Lower lobe of right lung (tissue), 2 donors: ENCODE measurements around the gene CALN1. TPM values are rescaled to one million over a fixed set of nuclear protein-coding genes. Genes with fewer than 3 reads are reported as not detected.

Experiments used
- ATAC-seq, 2 donors: fragments of 200-7000 bp; cut with Tn5 transposase; one replicate each; pipeline ENCODE4 v1.9.1; 2020 to 2022; ENCODE audit warnings: mild to moderate bottlenecking in 2 of 2, moderate library complexity in 2 of 2
- DNase-seq: peaks from one replicate; pipeline ENCODE4 v3.0.0-alpha.2; 2020
- H3K27ac ChIP-seq: fragments of 200-600 bp; one replicate; pipeline ENCODE4 v1.8.0; 2022
- H3K27me3 ChIP-seq: fragments of 200-600 bp; one replicate; pipeline ENCODE4 v1.8.0; 2022; ENCODE audit warnings: low read depth
- H3K36me3 ChIP-seq: fragments of 200-600 bp; one replicate; pipeline ENCODE4 v1.8.0; 2022; ENCODE audit warnings: mild to moderate bottlenecking
- H3K4me1 ChIP-seq: fragments of 200-600 bp; one replicate; pipeline ENCODE4 v1.8.0; 2022
- H3K4me3 ChIP-seq: fragments of 200-600 bp; one replicate; pipeline ENCODE4 v1.8.0; 2022; ENCODE audit warnings: mild to moderate bottlenecking
- H3K9me3 ChIP-seq: fragments of 200-600 bp; one replicate; pipeline ENCODE4 v1.8.0; 2022
- CTCF ChIP-seq: fragments of 200-600 bp; IDR thresholded peaks from one replicate; pipeline ENCODE4 v1.8.0; 2022; ENCODE audit warnings: antibody characterized with exemption, mild to moderate bottlenecking
- intact Hi-C: fragments of 100-400 bp; cut with DNase I; formaldehyde crosslinking; loops from one replicate; pipeline ENCODE4 v1.11.0; 2022
- total RNA-seq: library from RNA; stranded (reverse); fragmentation: NEBNext Ultra II Directional; extraction: Animal tissue kit (Norgen Biotek cat#: 25700); gene quantifications from one replicate; pipeline ENCODE4 v1.2.1, GENCODE V29; 2021
- donor health status: DM: no; HTN: yes; CAD: no; lungs with severe emphysema.

The CALN1 gene
- total RNA-seq, 1 donor from 2014 or later: not detected

- no peaks in the 10 kb centered on the region for H3K9me3 ChIP-seq
- TF ChIP-seq CTCF: no peak
- H3K4me1 ChIP-seq: no peaks in the 10 kb centered on the region
- peak in 1 of 2 donors; percentile 39 for ATAC-seq
- no peaks in the 10 kb centered on the region for H3K27me3 ChIP-seq
- no peak overlapping the region for H3K27ac ChIP-seq
- no peaks in the 10 kb centered on the region for H3K36me3 ChIP-seq
- intact Hi-C loops: no loop called here
- H3K4me3 ChIP-seq: no peak overlapping the region
- no peak for DNase-seq
Observed at GRCh38 chr7:72053292-72053691, 358.8 kb downstream of the CALN1 start.

GRCh38 chr7:72048420-72048819, 363.7 kb downstream of the CALN1 start:
- Histone ChIP-seq H3K27me3 (no peaks in the 10 kb centered on the region), H3K4me1 (no peaks in the 10 kb centered on the region), H3K4me3 (no peak overlapping the region), H3K9me3 (no peaks in the 10 kb centered on the region), H3K36me3 (no peaks in the 10 kb centered on the region), H3K27ac (no peak overlapping the region)
- intact Hi-C loops: no loop called here
- TF ChIP-seq CTCF: no peak
- DNase-seq: no peak
- no peak for ATAC-seq

GRCh38 chr7:72042855-72043254, 369.3 kb downstream of the CALN1 start:
- Histone ChIP-seq H3K27ac (no peak overlapping the region), H3K27me3 (no peaks in the 10 kb centered on the region), H3K4me3 (no peak overlapping the region), H3K4me1 (no peaks in the 10 kb centered on the region), H3K36me3 (no peaks in the 10 kb centered on the region), H3K9me3 (no peaks in the 10 kb centered on the region)
- no peak for TF ChIP-seq CTCF
- intact Hi-C loops: no loop called here
- no peak for ATAC-seq
- no peak for DNase-seq

GRCh38 chr7:72040641-72041040, 371.5 kb downstream of the CALN1 start:
- no peaks in the 10 kb centered on the region for H3K27me3 ChIP-seq
- H3K4me1 ChIP-seq: no peaks in the 10 kb centered on the region
- H3K9me3 ChIP-seq: no peaks in the 10 kb centered on the region
- H3K36me3 ChIP-seq: no peaks in the 10 kb centered on the region
- no peak overlapping the region for H3K27ac ChIP-seq
- intact Hi-C loops: no loop called here
- ATAC-seq (no peak), DNase-seq (no peak)
- no peak for TF ChIP-seq CTCF
- H3K4me3 ChIP-seq: no peak overlapping the region

GRCh38 chr7:72039460-72039859, 372.7 kb downstream of the CALN1 start:
- ATAC-seq (no peak), DNase-seq (no peak)
- intact Hi-C loops: no loop called here
- no peaks in the 10 kb centered on the region for H3K36me3 ChIP-seq
- no peak for TF ChIP-seq CTCF
- no peak overlapping the region for H3K4me3 ChIP-seq
- no peaks in the 10 kb centered on the region for H3K9me3 ChIP-seq
- no peak overlapping the region for H3K27ac ChIP-seq
- no peaks in the 10 kb centered on the region for H3K27me3 ChIP-seq
- H3K4me1 ChIP-seq: no peaks in the 10 kb centered on the region
